Skeletal muscle satellite cell (primary cell): ENCODE data around the gene TMED6.
"Not testable (repeated sequence)": the region's sequence is repeated elsewhere in the genome, so short reads cannot be mapped to it uniquely, and the experiment has no call there.

Source experiments
- H3K27me3 ChIP-seq: 2 replicates; pipeline ENCODE4 v1.7.0; 2013; ENCODE audit warnings: low read length; ENCODE audit not compliant: control insufficient read depth, insufficient read depth
- H3K36me3 ChIP-seq: 2 replicates; pipeline ENCODE4 v1.7.0; 2013; ENCODE audit warnings: mild to moderate bottlenecking, control low read depth, low read length; ENCODE audit not compliant: insufficient read depth
- H3K4me1 ChIP-seq: 2 replicates; pipeline ENCODE4 v1.7.0; 2013; ENCODE audit warnings: low read length; ENCODE audit not compliant: control insufficient read depth, insufficient read depth
- H3K4me2 ChIP-seq: 2 replicates; pipeline ENCODE4 v1.7.0; 2013; ENCODE audit warnings: mild to moderate bottlenecking, low read length
- H3K4me3 ChIP-seq: 2 replicates; pipeline ENCODE4 v1.7.0; 2013; ENCODE audit warnings: low read length
- H3K9ac ChIP-seq: 2 replicates; pipeline ENCODE4 v1.7.0; 2013; ENCODE audit warnings: mild to moderate bottlenecking, low read depth, low read length, moderate library complexity
- H3K9me3 ChIP-seq: replicated peaks from 2 replicates; pipeline ENCODE4 v1.7.0; 2013; ENCODE audit warnings: mild to moderate bottlenecking, control low read depth, low read length

Gene TMED6

GRCh38 chr16:69378760-69379159, 27.2 kb upstream of the TMED6 start:
- Histone ChIP-seq H3K27me3 (no peaks in the 10 kb centered on the region), H3K4me2 (no peak overlapping the region), H3K36me3 (peaks cover 55% of the 10 kb centered on the region), H3K9ac (no peak overlapping the region), H3K4me3 (no peak overlapping the region), H3K9me3 (no peaks in the 10 kb centered on the region), H3K4me1 (no peaks in the 10 kb centered on the region)

- Histone ChIP-seq H3K4me3 (no peak overlapping the region), H3K9ac (no peak overlapping the region), H3K27me3 (no peaks in the 10 kb centered on the region), H3K36me3 (peaks cover 50% of the 10 kb centered on the region), H3K4me1 (no peaks in the 10 kb centered on the region), H3K9me3 (no peaks in the 10 kb centered on the region), H3K4me2 (no peak overlapping the region)
Measured at GRCh38 chr16:69378036-69378435, 26.4 kb upstream of the TMED6 start.

- no peak overlapping the region for H3K4me3 ChIP-seq
- H3K36me3 ChIP-seq: peaks cover 39% of the 10 kb centered on the region
- H3K4me2 ChIP-seq: no peak overlapping the region
- H3K9ac ChIP-seq: no peak overlapping the region
- H3K9me3 ChIP-seq: no peaks in the 10 kb centered on the region
- H3K4me1 ChIP-seq: no peaks in the 10 kb centered on the region
- no peaks in the 10 kb centered on the region for H3K27me3 ChIP-seq
Measured at GRCh38 chr16:69376393-69377059, 24.9 kb upstream of the TMED6 start.

GRCh38 chr16:69373019-69373418, 21.4 kb upstream of the TMED6 start:
- Histone ChIP-seq H3K4me1 (peaks cover 2% of the 10 kb centered on the region), H3K9me3 (no peaks in the 10 kb centered on the region), H3K9ac (no peak overlapping the region), H3K36me3 (peaks cover 39% of the 10 kb centered on the region), H3K4me2 (no peak overlapping the region), H3K27me3 (no peaks in the 10 kb centered on the region), H3K4me3 (no peak overlapping the region)

- Histone ChIP-seq H3K36me3 (peaks cover 46% of the 10 kb centered on the region), H3K4me3 (no peak overlapping the region), H3K4me1 (peaks cover 7% of the 10 kb centered on the region), H3K27me3 (no peaks in the 10 kb centered on the region), H3K4me2 (no peak overlapping the region), H3K9me3 (no peaks in the 10 kb centered on the region), H3K9ac (no peak overlapping the region)
Measured at GRCh38 chr16:69371564-69371963, 20.0 kb upstream of the TMED6 start.

GRCh38 chr16:69368866-69369265, 17.3 kb upstream of the TMED6 start:
- no peaks in the 10 kb centered on the region for H3K9me3 ChIP-seq
- H3K27me3 ChIP-seq: no peaks in the 10 kb centered on the region
- H3K4me1 ChIP-seq: peaks cover 7% of the 10 kb centered on the region
- H3K9ac ChIP-seq: no peak overlapping the region
- H3K36me3 ChIP-seq: peaks cover 62% of the 10 kb centered on the region
- H3K4me2 ChIP-seq: no peak overlapping the region
- H3K4me3 ChIP-seq: no peak overlapping the region

GRCh38 chr16:69367980-69368379, 16.4 kb upstream of the TMED6 start:
- H3K4me1 ChIP-seq: peaks cover 7% of the 10 kb centered on the region
- no peak overlapping the region for H3K4me3 ChIP-seq
- H3K36me3 ChIP-seq: peaks cover 60% of the 10 kb centered on the region
- H3K9ac ChIP-seq: no peak overlapping the region
- H3K9me3 ChIP-seq: no peaks in the 10 kb centered on the region
- no peak overlapping the region for H3K4me2 ChIP-seq
- no peaks in the 10 kb centered on the region for H3K27me3 ChIP-seq

GRCh38 chr16:69366431-69366830, 14.8 kb upstream of the TMED6 start:
- peaks cover 7% of the 10 kb centered on the region for H3K4me1 ChIP-seq
- no peaks in the 10 kb centered on the region for H3K9me3 ChIP-seq
- H3K4me3 ChIP-seq: no peak overlapping the region
- no peaks in the 10 kb centered on the region for H3K27me3 ChIP-seq
- peaks cover 57% of the 10 kb centered on the region for H3K36me3 ChIP-seq
- peak overlapping the region; percentile 9 for H3K9ac ChIP-seq
- H3K4me2 ChIP-seq: no peak overlapping the region

GRCh38 chr16:69365901-69366300, 14.3 kb upstream of the TMED6 start:
- Histone ChIP-seq H3K4me2 (no peak overlapping the region), H3K9me3 (no peaks in the 10 kb centered on the region), H3K4me1 (peaks cover 7% of the 10 kb centered on the region), H3K36me3 (peaks cover 55% of the 10 kb centered on the region), H3K4me3 (no peak overlapping the region), H3K27me3 (no peaks in the 10 kb centered on the region), H3K9ac (peak overlapping the region; percentile 9)

GRCh38 chr16:69364088-69364487, 12.5 kb upstream of the TMED6 start:
- H3K36me3 ChIP-seq: peaks cover 40% of the 10 kb centered on the region
- no peak overlapping the region for H3K9ac ChIP-seq
- H3K9me3 ChIP-seq: no peaks in the 10 kb centered on the region
- peaks cover 7% of the 10 kb centered on the region for H3K4me1 ChIP-seq
- H3K27me3 ChIP-seq: no peaks in the 10 kb centered on the region
- no peak overlapping the region for H3K4me3 ChIP-seq
- no peak overlapping the region for H3K4me2 ChIP-seq

- H3K9me3 ChIP-seq: no peaks in the 10 kb centered on the region
- no peak overlapping the region for H3K9ac ChIP-seq
- H3K36me3 ChIP-seq: peaks cover 36% of the 10 kb centered on the region
- peaks cover 7% of the 10 kb centered on the region for H3K4me1 ChIP-seq
- H3K4me3 ChIP-seq: no peak overlapping the region
- no peak overlapping the region for H3K4me2 ChIP-seq
- no peaks in the 10 kb centered on the region for H3K27me3 ChIP-seq
Measured at GRCh38 chr16:69363281-69363717, 11.7 kb upstream of the TMED6 start.

GRCh38 chr16:69360070-69360469, 8.5 kb upstream of the TMED6 start:
- Histone ChIP-seq H3K36me3 (peaks cover 12% of the 10 kb centered on the region), H3K4me1 (peaks cover 14% of the 10 kb centered on the region)
- H3K4me2 ChIP-seq, H3K9ac ChIP-seq, H3K27me3 ChIP-seq, H3K4me3 ChIP-seq, H3K9me3 ChIP-seq: not testable (repeated sequence)
